GM12891 (cell line): ENCODE results near the gene PAQR4.

ENCODE experiments used
- DNase-seq: peaks from one replicate; pipeline ENCODE4 v3.0.0; 2011; ENCODE audit warnings: low spot score; ENCODE audit not compliant: insufficient read length
- FAIRE-seq: peaks from 2 replicates; lab custom pipeline; 2011; peaks lifted over from hg19 to GRCh38; lab: Jason Lieb, UNC
- PAX5 ChIP-seq: IDR thresholded peaks from 2 replicates; pipeline ENCODE4 v1.6.1; 2011; ENCODE audit warnings: low read length, moderate library complexity, mild to moderate bottlenecking; ENCODE audit not compliant: insufficient read depth, severe bottlenecking
- POLR2A ChIP-seq: IDR thresholded peaks from 2 replicates; pipeline ENCODE4 v1.6.1; 2011; ENCODE audit warnings: low read depth, low read length, control low read depth
- POLR2AphosphoS5 ChIP-seq: IDR thresholded peaks from 2 replicates; pipeline ENCODE4 v1.6.1; 2011; ENCODE audit warnings: low read depth, low read length, control low read depth
- POU2F2 ChIP-seq: IDR thresholded peaks from 2 replicates; pipeline ENCODE4 v1.6.1; 2011; ENCODE audit warnings: low read depth, mild to moderate bottlenecking, control low read depth, low read length, moderate library complexity
- SPI1 ChIP-seq: IDR thresholded peaks from 2 replicates; pipeline ENCODE4 v1.6.1; 2011; ENCODE audit warnings: low read depth, low read length, control low read depth
- TAF1 ChIP-seq: IDR thresholded peaks from 2 replicates; pipeline ENCODE4 v1.6.1; 2011; ENCODE audit warnings: low read depth, low read length, control low read depth

Gene PAQR4

DNA sequence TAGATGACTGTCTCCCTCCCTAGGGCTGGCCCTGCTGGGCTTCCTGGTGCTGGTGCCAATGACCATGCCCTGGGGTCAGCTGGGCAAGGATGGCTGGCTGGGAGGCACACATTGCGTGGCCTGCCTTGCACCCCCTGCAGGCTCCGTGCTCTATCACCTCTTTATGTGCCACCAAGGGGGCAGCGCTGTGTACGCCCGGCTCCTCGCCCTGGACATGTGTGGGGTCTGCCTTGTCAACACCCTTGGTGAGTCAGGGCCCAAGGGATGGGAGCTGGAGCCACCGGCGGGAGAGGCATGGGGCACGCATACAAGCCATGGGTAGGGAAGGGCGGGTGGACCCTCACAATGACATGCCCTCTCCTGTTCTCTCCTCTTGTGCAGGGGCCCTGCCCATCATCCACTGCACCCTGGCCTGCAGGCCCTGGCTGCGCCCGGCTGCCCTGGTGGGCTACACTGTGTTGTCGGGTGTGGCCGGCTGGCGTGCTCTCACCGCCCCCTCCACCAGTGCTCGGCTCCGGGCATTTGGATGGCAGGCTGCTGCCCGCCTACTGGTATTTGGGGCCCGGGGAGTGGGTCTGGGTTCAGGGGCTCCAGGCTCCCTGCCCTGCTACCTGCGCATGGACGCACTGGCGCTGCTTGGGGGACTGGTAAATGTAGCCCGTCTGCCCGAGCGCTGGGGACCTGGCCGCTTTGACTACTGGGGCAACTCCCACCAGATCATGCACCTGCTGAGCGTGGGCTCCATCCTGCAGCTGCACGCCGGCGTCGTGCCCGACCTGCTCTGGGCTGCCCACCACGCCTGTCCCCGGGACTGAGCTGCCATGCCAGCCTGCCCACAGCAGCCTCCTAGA lies 2.2 kb downstream of the PAQR4 start:
- TF ChIP-seq POLR2A: no peak
- TF ChIP-seq SPI1: no peak
- no peak for TF ChIP-seq POLR2AphosphoS5
- TF ChIP-seq PAX5: no peak
- no peak for TF ChIP-seq TAF1
- no peak for TF ChIP-seq POU2F2
- FAIRE-seq (peak; percentile 59), DNase-seq (no peak)

DNA sequence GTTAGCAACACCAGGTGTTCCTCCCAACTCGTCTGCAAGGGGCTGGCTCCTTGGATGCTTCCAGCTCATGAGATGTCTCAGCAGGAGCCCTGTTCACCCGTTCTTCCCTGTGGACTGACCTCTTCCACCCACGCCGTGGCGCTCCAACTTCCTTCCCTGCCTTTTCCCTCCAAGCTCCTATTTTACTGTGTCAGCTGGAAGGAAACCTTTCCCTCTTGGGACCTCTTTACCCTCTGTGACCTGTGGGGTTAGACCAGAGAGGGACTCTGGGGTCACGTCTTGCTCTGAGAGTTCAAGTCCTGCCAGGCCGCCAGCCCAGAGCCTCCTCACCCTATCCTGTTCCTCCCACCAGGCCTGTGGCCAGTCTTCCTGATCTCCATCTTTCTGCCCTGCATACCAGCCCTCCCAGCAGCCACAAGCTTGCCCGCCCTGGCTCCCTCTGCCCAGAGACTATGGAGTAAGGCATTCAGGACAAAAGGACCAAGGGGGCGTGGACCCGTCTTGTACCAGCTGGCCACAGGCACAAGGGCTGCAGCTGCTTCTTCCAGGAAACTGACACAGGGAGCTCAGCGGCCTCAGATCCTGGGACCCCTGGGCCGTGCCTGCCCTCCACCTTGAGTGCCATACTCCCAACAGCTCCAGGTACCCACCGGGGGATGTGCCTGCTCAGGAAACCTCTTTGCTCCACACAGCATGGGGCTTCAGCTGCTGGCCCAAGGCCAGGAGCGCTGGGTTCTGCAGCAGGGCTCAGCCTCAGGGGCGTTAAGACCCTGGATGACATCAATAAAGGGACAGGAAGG lies 3.0 kb downstream of the PAQR4 start:
- no peak for TF ChIP-seq SPI1
- TF ChIP-seq POU2F2: 0 out of 2 replicates have a peak, but pooled peaks have one; percentile 6
- FAIRE-seq: no peak
- DNase-seq: no peak

DNA sequence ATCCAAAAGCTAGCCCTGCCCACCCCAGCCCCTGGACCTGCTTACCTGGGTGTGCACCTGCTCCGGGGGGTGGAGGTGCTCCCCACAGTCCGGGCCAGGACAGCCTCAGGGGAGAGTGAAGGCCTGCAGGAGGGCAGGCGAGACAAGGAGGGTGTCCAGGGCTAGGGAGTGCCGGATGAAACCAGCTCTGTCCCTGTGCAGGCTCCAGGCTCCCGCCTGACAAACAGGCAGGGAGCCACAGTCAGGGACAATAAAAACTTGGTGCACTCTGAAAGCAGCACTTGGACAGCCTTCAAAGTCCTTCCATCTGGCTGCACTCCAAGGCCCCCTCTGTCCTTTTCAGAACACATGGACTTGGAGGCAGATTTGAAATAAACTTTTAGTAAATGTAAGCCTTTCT lies 3.9 kb downstream of the PAQR4 start:
- FAIRE-seq (no peak), DNase-seq (no peak)
- TF ChIP-seq SPI1: no peak

DNA sequence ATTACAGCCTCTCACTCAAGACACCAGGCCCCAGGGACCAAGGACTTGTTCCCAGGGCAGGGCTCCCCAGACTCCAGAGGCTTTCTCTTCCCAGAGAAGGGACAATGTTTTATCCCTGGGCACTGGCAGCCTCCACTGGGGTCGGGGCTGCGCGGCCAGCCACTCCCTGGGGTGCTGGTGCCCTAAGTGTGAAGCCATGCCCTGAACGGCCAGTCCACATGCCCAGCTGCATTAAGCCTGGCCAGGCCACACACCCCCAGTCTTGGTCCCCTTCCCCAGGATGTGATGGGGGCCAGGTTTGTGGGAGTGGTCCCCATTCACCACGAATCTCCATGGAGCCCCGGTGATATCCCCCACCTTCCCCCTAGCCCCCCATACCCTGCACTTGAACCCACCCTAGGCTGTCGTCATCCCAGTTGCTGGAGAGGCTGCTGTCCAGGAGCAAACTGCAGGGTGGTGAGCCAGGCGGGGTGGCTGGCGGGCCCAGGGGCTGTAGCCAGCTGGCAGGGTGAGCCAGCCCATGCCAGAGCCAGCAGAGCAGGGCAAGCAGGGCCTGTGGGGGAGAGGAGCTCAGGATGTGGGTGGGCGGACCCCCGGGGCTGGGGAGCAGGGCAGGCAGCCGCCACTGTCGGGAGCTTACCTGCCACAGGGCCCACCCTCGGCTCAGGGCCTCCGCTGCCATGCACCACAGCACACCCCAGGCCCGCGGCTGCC lies 4.6 kb downstream of the PAQR4 start:
- DNase-seq: no peak
- FAIRE-seq: no peak
- no peak for TF ChIP-seq PAX5
- TF ChIP-seq POLR2AphosphoS5: no peak
- TF ChIP-seq TAF1: no peak
- TF ChIP-seq POU2F2: no peak
- TF ChIP-seq POLR2A: no peak; the same call in 1 of the 2 replicates
- no peak for TF ChIP-seq SPI1

DNA sequence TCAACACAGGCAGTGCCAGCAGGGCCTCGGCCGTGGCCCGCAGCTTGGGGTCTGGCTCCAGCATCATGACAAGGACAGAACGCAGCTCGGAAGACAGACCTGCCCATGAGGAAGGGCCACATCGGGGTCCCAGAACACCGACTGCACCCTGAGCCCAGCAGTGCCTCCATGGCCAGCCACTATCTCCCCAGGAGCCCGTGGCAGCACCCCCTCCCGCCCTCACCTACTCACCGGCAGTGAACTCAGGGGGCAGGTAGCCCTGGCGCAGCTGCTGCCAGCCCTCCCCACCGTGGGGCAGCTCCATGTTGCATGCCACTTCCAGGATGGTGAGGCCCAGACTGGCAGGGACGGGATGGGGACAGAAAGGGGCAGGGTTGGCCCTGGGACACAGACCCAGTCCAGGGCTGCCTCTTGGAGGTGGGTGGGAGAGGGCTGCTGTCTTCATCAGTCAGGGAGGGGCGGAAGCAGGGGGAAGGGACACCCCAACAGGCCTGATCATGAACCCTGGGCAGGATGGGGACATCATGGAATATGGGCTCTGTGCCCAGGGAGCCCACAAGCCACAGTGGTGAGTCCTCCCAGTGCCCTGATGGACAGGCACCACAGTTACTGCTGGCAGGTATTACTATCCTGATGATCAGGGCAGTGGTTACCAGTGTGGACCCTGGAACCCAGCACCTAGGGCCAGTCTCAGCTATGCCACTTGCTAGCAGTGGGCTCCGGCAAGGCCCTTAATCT lies 5.3 kb downstream of the PAQR4 start:
- FAIRE-seq (no peak), DNase-seq (no peak)
- TF ChIP-seq SPI1 (no peak), POLR2AphosphoS5 (no peak; the same call in 1 of the 2 replicates), PAX5 (no peak), POU2F2 (no peak), TAF1 (no peak), POLR2A (no peak)

DNA sequence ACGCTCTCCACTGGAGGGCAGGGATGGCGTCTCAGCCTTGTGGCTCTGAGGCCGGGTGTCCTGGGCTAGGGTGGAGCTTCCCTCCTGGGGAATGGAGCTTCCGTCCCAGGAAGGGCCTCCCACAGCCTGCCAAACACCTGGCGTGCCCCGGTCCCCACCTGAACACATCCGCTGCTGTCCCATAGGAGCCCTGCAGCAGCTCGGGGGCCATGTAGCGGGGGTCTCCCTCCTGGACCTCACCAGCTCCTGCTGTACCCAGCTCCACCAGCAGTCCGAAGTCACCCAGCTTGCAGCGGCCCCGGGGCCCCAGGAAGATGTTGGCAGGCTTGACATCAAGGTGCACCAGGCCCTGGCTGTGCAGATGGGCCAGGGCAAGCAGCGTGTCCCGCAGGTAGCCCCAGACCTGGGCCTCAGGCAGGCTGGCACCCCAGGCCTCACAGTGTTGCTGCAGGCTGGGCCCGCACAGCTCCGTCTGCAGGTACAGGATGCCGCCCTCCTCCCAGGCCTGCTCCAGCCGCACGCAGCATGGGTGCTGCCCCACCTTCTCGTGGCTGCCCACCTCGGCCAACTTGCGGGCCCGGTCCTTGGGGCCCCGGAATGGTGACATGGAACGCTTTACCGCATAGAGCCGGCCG lies 6.1 kb downstream of the PAQR4 start:
- TF ChIP-seq POLR2A: no peak
- TF ChIP-seq SPI1: no peak
- no peak for TF ChIP-seq TAF1
- TF ChIP-seq POU2F2: no peak
- no peak for TF ChIP-seq POLR2AphosphoS5
- TF ChIP-seq PAX5: no peak
- DNase-seq (no peak), FAIRE-seq (no peak)

DNA sequence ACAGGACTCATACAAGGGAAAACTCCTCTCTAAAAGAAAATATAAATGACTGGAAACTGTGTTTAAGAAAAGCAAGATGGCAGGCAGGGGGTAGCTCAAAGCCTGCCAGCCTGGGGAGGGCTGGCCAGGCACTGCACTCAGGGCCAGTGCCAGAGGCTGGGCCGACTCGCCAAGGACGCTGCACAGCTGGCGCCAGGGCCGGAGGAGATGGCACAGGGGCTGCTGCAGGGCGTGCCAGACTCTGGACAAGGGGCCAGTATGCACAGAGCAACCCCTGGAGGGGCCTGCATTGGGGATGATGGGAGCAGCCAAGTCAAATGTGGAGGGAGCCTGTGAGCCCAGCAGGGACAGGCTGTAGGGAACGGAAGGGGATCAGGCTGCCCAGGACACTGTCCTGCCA lies 7.1 kb downstream of the PAQR4 start:
- FAIRE-seq (no peak), DNase-seq (no peak)
- TF ChIP-seq POU2F2: no peak
- TF ChIP-seq PAX5: no peak
- TF ChIP-seq SPI1: no peak
- no peak for TF ChIP-seq POLR2A
- TF ChIP-seq TAF1: no peak
- TF ChIP-seq POLR2AphosphoS5: no peak

DNA sequence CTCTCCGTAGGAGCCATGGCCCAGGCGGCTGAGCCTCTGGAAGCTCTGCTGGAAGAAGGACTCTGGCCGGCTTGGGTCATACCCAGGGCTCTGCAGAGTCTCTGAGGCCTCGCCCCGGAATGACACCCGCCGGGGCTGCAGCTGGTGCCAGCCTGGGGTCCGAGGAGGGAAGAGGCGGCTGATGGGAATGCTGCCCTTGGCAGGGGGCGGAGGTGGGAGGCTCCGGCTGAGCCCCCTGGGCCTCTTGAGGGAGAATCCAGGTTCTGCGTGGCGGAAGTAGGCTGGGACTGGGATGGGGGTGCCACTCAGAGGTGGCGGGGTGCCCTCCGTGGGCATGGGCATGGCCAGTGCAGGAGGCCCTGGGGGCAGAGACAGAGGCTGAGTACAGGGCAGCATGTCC lies 7.5 kb downstream of the PAQR4 start:
- DNase-seq: no peak
- no peak for FAIRE-seq
- no peak for TF ChIP-seq POLR2A
- TF ChIP-seq SPI1: no peak
- TF ChIP-seq POU2F2: no peak
- no peak for TF ChIP-seq TAF1
- TF ChIP-seq PAX5: no peak
- no peak for TF ChIP-seq POLR2AphosphoS5

DNA sequence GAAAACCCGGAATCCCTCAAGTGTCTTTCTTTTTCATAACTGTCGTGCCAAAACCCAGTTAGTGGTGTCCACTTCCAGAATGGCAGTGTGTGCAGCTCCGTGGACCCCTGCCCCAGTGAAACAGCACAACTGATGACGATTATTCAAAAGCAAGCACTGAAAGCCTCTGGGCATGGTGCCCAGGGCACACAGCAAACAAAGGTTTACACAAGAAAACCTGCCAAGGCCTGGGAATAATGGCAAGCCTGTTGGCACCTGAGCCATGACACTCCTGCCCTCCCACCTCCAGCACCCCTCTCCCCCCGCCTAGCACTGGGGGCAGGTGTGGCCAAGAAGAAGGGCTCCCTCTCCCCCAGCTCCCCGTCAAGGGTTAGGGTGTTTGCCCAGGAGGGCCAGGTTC lies 8.3 kb downstream of the PAQR4 start:
- no peak for FAIRE-seq
- no peak for DNase-seq

More for the DNA sequence above, 8.3 kb downstream of the PAQR4 start:
- TF ChIP-seq POU2F2: no peak
- no peak for TF ChIP-seq POLR2AphosphoS5
- no peak for TF ChIP-seq POLR2A
- no peak for TF ChIP-seq PAX5
- TF ChIP-seq SPI1: no peak
- TF ChIP-seq TAF1: no peak
